NB4 (cell line): ENCODE measurements around the gene ROBO1.
"Not testable (repeated sequence)": the region's sequence is repeated elsewhere in the genome, so short reads cannot be mapped to it uniquely, and the experiment has no call there.

ENCODE experiments used
- DNase-seq: peaks from one replicate; pipeline ENCODE4 v3.0.0; 2010; ENCODE audit warnings: low read depth
- H3K4me3 ChIP-seq: one replicate; pipeline ENCODE4 v1.5.1; 2011; ENCODE audit warnings: mild to moderate bottlenecking, low read depth, low read length, moderate library complexity
- CTCF ChIP-seq: IDR thresholded peaks from one replicate; pipeline ENCODE4 v1.5.1; 2012; ENCODE audit warnings: low read depth, low read length
- MAX ChIP-seq: IDR thresholded peaks from 2 replicates; pipeline ENCODE4 v1.6.1; 2011; ENCODE audit warnings: low read depth, low read length
- MYC ChIP-seq: IDR thresholded peaks from 2 replicates; pipeline ENCODE4 v1.6.1; 2011; ENCODE audit warnings: low read depth, low read length
- POLR2A ChIP-seq: IDR thresholded peaks from 2 replicates; pipeline ENCODE4 v1.6.1; 2011; ENCODE audit warnings: mild to moderate bottlenecking; ENCODE audit not compliant: insufficient read length; ENCODE audit errors: extremely low read depth

The ROBO1 gene

GRCh38 chr3:78893161-78893560, 874.6 kb downstream of the ROBO1 start:
- TF ChIP-seq MAX (no peak), CTCF (no peak), MYC (no peak), POLR2A (no peak)
- DNase-seq = no peak
- no peak overlapping the region for H3K4me3 ChIP-seq

GRCh38 chr3:78889348-78889747, 878.5 kb downstream of the ROBO1 start:
- TF ChIP-seq CTCF (no peak), MAX (no peak), POLR2A (no peak), MYC (no peak)
- no peak overlapping the region for H3K4me3 ChIP-seq
- DNase-seq = no peak

- no peak for DNase-seq
- no peak for TF ChIP-seq MYC
- no peak for TF ChIP-seq POLR2A
- TF ChIP-seq MAX = no peak
- no peak for TF ChIP-seq CTCF
- no peak overlapping the region for H3K4me3 ChIP-seq
Observed at GRCh38 chr3:78888635-78889034, 879.2 kb downstream of the ROBO1 start.

GRCh38 chr3:78887547-78888011, 880.2 kb downstream of the ROBO1 start:
- H3K4me3 ChIP-seq = no peak overlapping the region
- DNase-seq = no peak

GRCh38 chr3:78887029-78887428, 880.8 kb downstream of the ROBO1 start:
- no peak overlapping the region for H3K4me3 ChIP-seq
- no peak for DNase-seq
- TF ChIP-seq CTCF (no peak), MAX (no peak), POLR2A (no peak), MYC (no peak)

More at GRCh38 chr3:78887547-78888011, 880.2 kb downstream of the ROBO1 start:
- TF ChIP-seq MYC = no peak
- no peak for TF ChIP-seq POLR2A
- no peak for TF ChIP-seq CTCF
- TF ChIP-seq MAX = no peak

GRCh38 chr3:78884567-78884966, 883.2 kb downstream of the ROBO1 start:
- DNase-seq, H3K4me3 ChIP-seq: not testable (repeated sequence)
